T-helper 17 cell (primary cell): ENCODE measurements around the gene TRIO. TPM values are rescaled to one million over a fixed set of nuclear protein-coding genes. Genes with fewer than 3 reads are reported as not detected.

ENCODE experiments used
- ATAC-seq: fragments of 150-1000 bp; cut with Tn5 transposase; 2 replicates; pipeline ENCODE4 v1.10.0; 2021; ENCODE audit warnings: mild to moderate bottlenecking, moderate library complexity
- DNase-seq, 3 donors: peaks; one replicate each; pipeline versions ENCODE4 v3.0.0 to v3.0.0-alpha.2; 2020 to 2021
- H3K9me3 ChIP-seq: one replicate; pipeline ENCODE4 v1.7.0; 2013; ENCODE audit warnings: low read length, mild to moderate bottlenecking; ENCODE audit not compliant: control insufficient read depth, poor library complexity, severe bottlenecking
- H3K27ac Mint-ChIP-seq: one replicate; pipeline ENCODE4 v1.8.0; 2022; ENCODE audit warnings: mild to moderate bottlenecking, moderate library complexity, mixed read lengths
- H3K27me3 Mint-ChIP-seq: one replicate; pipeline ENCODE4 v1.8.0; 2022; ENCODE audit warnings: mixed read lengths
- H3K36me3 Mint-ChIP-seq: one replicate; pipeline ENCODE4 v1.8.0; 2022; ENCODE audit warnings: low read depth, mixed read lengths
- H3K4me1 Mint-ChIP-seq: one replicate; pipeline ENCODE4 v1.8.0; 2022; ENCODE audit warnings: mild to moderate bottlenecking, mixed read lengths
- H3K4me3 Mint-ChIP-seq: one replicate; pipeline ENCODE4 v1.8.0; 2022; ENCODE audit warnings: mild to moderate bottlenecking, moderate library complexity, mixed read lengths
- total RNA-seq, 4 donors: library from RNA in 2 of 4; stranded (reverse) in 2 of 4; gene quantifications; one replicate each; pipeline ENCODE4 v1.2.3 and lab custom pipeline; 2022 to 2026

TRIO gene
- total RNA-seq, 2 donors from 2014 or later = 19.3 to 19.5 TPM

DNA sequence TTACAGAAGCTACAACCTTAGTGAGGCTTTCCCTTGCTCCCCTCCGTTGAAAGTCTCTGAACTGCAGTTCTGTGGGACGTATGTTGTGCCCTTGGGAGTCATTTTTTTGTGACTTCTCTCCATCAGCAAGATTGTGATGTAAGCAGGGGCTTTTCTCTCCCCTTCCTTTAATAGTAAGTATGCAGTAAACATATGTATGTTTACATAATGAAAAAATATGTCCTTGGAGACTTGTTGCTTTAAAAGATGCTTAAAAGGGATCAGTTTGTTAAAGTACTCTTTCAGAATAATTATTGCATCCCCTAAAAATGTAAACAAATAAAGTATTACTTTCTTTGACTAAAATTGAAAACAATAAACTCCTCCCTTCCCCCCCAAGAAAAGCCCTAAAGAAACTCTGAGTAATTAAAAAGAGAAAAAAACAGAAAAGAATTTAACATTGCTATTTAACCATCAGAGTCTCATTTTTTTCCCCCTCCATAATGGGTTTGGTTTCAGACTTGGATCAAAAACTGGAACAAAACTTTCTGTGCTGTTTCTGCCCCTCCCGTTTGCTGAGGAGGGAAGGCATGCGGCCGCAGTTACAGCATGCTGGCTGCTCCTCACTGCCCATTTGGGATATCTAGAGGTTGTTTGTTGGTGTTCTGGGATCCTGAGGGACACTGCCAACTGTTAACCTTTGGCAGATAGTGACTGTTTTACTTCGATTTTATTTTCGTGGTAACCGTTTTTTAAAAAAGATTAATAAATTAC is 40.2 kb downstream of the TRIO start:
- H3K9me3 ChIP-seq = no peaks in the 10 kb centered on the region
- no peak overlapping the region for H3K4me3 Mint-ChIP-seq
- DNase-seq (no peak), ATAC-seq (no peak)
- no peak overlapping the region for H3K27ac Mint-ChIP-seq
- no peaks in the 10 kb centered on the region for H3K36me3 Mint-ChIP-seq
- peaks cover 19% of the 10 kb centered on the region for H3K27me3 Mint-ChIP-seq
- no peaks in the 10 kb centered on the region for H3K4me1 Mint-ChIP-seq

DNA sequence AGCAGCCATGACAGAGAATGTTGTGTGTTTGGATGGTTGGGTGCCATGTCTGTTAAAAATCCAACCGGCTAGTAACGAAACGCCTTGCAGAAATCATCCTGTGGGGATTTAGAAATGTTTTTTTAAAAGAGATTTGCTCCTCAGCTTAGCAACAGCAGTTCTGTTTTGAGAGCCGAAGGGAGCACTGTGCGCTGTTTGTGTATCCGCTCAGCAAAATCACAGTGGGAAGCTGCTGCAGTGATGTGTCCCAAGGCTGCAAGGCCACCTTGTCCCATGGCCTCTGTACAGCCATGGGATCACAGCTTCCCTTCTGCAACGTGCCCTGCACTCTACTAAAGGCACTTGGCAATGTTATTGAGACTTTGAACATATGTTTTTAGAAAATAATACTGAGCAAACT is 40.9 kb downstream of the TRIO start:
- H3K27me3 Mint-ChIP-seq = peaks cover 15% of the 10 kb centered on the region

DNA sequence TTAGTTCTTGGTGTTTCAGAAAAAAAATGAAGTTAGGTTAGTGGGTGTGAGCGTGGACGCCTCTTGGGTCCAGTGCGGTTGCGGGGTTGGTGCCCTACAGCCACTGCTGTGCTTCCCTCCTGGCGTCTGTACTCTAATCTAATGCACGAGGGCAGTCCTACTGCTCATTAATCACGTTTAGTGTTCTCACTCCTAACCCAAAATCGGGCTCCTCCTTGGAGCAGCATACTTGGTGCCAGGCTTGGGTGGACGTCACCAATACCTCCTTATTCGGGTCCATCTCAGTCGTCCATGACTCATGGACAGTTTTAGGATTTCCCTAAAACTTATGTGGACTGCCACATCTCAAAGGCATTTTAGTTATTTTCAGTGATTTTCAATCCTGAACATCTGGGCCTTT is 41.6 kb downstream of the TRIO start:
- Mint-ChIP-seq H3K27ac (no peak overlapping the region), H3K4me1 (no peaks in the 10 kb centered on the region), H3K36me3 (no peaks in the 10 kb centered on the region), H3K4me3 (no peak overlapping the region), H3K27me3 (peaks cover 22% of the 10 kb centered on the region)
- H3K9me3 ChIP-seq = no peaks in the 10 kb centered on the region
- DNase-seq = no peak
- ATAC-seq = no peak

More for the DNA sequence above, 40.9 kb downstream of the TRIO start:
- no peaks in the 10 kb centered on the region for H3K36me3 Mint-ChIP-seq
- no peaks in the 10 kb centered on the region for H3K4me1 Mint-ChIP-seq
- H3K27ac Mint-ChIP-seq = no peak overlapping the region
- no peak for DNase-seq
- H3K4me3 Mint-ChIP-seq = no peak overlapping the region
- ATAC-seq = no peak
- no peaks in the 10 kb centered on the region for H3K9me3 ChIP-seq

DNA sequence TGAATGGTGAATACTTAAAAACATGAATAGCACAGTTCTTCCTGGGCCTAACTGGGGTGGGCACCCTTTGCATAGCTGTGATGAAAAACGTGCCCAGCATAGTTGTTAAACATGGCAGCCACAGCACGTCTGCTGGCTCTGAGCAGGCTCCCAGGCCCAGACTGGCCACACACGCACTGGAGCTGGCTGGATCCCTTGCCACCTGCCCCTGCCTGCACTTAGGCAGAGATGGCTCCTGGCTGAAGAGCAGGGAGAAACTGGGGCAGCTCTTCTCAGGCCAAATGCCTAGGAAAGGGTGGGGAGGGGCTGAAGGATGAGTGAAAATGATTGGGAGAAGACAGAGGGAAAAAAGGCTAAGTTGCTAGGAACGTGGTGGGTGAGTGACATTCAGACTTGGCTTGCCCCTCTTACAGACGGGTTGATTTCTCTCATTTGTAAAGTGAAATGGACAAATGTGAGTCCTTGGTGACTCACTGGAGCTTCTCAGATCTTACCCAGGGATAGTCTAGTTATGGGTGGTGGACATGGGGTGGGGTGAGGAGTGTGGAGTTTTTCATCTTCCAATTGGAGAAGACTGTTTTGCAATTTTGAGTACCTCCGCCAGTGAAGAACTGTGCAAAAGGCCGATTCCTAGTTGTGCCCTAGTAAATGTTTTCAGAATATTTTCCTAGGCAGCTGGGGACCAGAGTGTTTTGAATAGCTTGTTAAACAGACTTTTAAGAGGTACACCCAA is 42.4 kb downstream of the TRIO start:
- Mint-ChIP-seq H3K4me3 (no peak overlapping the region), H3K36me3 (no peaks in the 10 kb centered on the region), H3K27me3 (peaks cover 27% of the 10 kb centered on the region), H3K27ac (no peak overlapping the region), H3K4me1 (no peaks in the 10 kb centered on the region)
- ATAC-seq (no peak), DNase-seq (no peak)
- no peaks in the 10 kb centered on the region for H3K9me3 ChIP-seq

DNA sequence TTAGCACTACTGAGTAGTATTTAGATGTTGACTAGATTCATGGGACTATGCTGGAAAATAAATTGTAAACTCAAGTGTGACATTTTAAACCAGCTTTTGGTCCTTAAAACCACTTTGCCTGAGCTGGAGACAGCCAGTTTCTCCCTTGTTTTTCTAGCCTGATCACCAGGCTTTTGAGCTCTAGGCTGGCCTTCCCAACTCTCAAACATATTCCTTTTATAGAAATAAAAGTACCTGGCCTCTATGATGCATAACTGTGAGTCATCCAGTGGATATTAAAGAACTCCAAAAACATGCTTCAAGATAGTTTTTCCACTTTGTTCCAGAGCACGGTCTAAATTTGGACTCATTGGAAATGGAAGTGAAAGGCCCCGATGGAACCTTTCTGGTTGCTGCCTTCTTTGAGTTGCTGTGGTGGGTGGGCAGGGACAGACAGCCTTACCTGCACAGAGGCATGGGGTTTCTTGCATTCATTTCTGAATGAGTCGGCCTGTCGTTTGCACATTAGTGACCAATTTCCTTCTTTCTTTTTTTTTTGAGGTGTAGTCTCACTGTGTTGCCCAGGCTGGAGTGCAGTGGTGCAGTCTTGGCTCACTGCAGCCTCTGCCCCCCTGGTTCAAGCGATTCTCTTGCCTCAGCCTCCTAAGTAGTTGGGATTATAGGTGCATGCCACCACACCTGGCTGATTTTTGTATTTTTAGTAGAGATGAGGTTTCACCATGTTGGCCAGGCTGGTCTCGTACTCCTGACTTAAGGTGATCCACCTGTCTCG is 43.1 kb downstream of the TRIO start:
- no peaks in the 10 kb centered on the region for H3K4me1 Mint-ChIP-seq
- H3K27ac Mint-ChIP-seq = no peak overlapping the region
- DNase-seq (no peak), ATAC-seq (no peak)
- H3K4me3 Mint-ChIP-seq = no peak overlapping the region
- no peaks in the 10 kb centered on the region for H3K36me3 Mint-ChIP-seq
- peaks cover 27% of the 10 kb centered on the region for H3K27me3 Mint-ChIP-seq
- H3K9me3 ChIP-seq = no peaks in the 10 kb centered on the region

DNA sequence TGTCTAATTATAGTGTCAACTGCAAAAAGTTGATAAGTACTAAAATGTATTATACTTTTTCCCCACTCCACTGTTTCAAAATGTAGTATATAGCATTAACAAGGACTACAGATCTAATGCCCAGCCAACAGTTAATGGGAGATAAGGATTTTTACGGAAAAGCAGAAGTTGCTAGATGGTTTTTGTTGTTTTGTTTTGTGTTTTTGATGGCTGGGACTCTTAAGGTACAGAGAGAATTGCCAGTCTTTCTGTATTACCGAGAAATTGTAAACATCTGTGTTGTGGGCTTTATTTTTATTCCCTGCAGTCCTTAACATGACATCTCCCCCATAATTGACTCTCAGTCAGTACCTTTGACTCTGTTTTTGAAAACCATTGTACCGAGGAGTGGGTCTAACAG is 44.0 kb downstream of the TRIO start:
- H3K9me3 ChIP-seq = no peaks in the 10 kb centered on the region
- ATAC-seq = no peak
- no peak for DNase-seq
- Mint-ChIP-seq H3K36me3 (no peaks in the 10 kb centered on the region), H3K27ac (no peak overlapping the region), H3K4me1 (no peaks in the 10 kb centered on the region), H3K27me3 (peaks cover 27% of the 10 kb centered on the region), H3K4me3 (no peak overlapping the region)

DNA sequence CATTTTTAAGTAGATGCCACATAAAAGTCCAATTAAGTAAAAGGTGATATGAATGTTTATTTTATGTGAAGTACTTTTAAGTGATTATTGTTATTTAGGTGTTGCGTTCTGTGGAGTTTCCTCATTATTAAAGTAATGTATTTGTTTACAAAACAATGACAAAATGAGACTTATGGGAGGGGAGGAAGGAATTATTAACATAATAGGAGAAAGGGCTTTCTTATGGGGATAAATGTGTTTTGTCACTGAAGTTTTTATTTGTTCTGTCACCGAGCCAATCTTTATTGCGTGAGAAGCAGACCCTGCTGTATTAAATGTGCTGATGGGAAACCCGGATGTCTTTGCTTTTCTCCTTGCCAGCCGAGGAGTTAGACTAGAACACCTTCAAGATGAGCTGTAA is 44.5 kb downstream of the TRIO start:
- H3K4me3 Mint-ChIP-seq = no peak overlapping the region
- no peak for DNase-seq
- H3K4me1 Mint-ChIP-seq = no peaks in the 10 kb centered on the region
- H3K36me3 Mint-ChIP-seq = no peaks in the 10 kb centered on the region
- H3K27ac Mint-ChIP-seq = no peak overlapping the region
- H3K9me3 ChIP-seq = no peaks in the 10 kb centered on the region
- H3K27me3 Mint-ChIP-seq = peaks cover 27% of the 10 kb centered on the region
- no peak for ATAC-seq

DNA sequence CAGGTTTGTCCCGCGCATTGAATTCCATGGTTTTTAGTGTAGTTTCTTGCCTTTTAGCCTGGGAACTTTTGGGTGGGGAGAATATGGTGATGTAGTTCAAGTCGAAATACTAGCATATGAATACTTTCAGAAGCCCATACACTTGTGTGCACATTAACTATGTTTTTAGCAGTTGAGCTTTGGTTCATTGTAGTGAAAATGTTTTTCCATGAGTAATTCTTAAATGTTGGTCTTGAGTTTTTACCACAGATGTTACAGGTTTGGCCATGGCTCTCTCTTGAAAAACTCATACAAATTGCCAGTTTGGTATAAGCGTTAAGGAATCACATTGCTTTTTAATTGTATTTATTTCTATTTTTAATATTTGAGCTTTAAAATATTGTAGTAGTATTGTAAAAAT is 45.6 kb downstream of the TRIO start:
- ATAC-seq = no peak
- Mint-ChIP-seq H3K27ac (no peak overlapping the region), H3K27me3 (peaks cover 29% of the 10 kb centered on the region)

DNA sequence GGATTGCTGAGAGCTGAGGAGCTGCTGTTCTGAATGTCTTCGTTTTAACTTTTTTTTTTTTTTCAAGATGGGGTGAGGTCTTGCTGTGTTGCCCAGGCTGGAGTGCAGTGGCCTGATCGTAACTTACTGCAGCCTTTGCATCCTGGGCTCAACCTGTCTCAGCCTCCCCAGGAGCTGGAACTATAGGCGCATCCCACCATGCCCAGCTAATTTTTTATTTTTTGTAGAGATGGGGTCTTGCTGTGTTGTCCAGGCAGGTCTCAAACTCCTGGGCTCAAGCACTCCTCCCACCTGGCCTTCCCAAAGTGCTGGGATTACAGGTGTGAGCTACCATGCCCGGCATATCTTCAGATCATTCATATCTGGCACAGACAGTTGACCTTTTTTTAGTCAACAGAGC is 46.5 kb downstream of the TRIO start:
- Mint-ChIP-seq H3K27me3 (peaks cover 37% of the 10 kb centered on the region), H3K27ac (no peak overlapping the region), H3K4me1 (peaks cover 2% of the 10 kb centered on the region), H3K36me3 (no peaks in the 10 kb centered on the region), H3K4me3 (no peak overlapping the region)
- ATAC-seq (no peak), DNase-seq (no peak)
- no peaks in the 10 kb centered on the region for H3K9me3 ChIP-seq

More for the DNA sequence above, 45.6 kb downstream of the TRIO start:
- no peaks in the 10 kb centered on the region for H3K9me3 ChIP-seq
- DNase-seq = no peak
- H3K36me3 Mint-ChIP-seq = no peaks in the 10 kb centered on the region
- H3K4me1 Mint-ChIP-seq = peaks cover under 1% of the 10 kb centered on the region
- no peak overlapping the region for H3K4me3 Mint-ChIP-seq

DNA sequence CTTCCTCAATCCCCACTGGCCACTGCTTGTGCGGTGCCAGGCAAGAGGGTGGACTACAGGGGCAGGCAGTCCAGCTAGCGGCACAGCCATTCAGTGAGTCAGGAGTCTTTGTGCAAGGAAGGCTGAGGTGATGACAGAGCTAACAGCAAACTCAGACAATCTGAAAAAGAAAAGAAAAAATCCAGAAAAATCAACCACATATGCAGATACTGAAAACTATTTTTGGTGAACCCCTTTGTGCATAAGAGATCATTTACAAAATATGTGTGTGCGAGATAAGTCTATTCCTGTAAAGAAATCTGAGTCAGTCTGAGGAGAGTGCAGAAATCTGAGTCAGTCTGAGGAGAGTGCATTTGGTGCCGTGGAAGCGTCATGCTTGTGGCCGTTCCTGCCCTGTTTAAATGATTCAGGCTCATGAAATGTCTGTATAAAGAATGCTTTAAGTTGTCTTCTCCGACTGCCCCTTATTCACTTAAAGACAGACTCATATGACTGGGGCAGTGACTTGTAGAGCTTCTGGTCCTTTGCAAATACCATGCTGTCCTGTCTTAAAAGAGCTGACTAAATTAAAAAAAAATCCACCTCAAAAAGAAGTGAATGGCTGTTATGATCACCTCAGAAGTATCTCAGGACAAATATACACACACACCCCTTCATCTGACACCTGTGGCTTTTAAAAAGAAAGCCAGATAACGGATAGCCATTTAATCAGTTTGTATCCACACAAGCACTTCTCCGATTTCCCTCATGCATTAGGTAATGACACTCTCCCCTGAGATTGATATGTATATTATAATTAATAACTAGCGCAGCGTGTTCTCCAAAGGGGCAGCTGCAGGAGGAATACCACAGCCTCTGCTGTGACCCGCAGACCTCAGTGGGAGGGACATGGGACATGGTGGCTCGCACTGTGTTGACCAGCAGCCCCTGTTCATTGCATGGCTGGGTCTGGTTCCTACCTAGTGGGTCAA is 47.3 kb downstream of the TRIO start:
- Mint-ChIP-seq H3K27ac (no peak overlapping the region), H3K4me1 (peaks cover 2% of the 10 kb centered on the region), H3K27me3 (peaks cover 38% of the 10 kb centered on the region), H3K36me3 (no peaks in the 10 kb centered on the region), H3K4me3 (no peak overlapping the region)
- ATAC-seq (no peak), DNase-seq (no peak)
- H3K9me3 ChIP-seq = no peaks in the 10 kb centered on the region

DNA sequence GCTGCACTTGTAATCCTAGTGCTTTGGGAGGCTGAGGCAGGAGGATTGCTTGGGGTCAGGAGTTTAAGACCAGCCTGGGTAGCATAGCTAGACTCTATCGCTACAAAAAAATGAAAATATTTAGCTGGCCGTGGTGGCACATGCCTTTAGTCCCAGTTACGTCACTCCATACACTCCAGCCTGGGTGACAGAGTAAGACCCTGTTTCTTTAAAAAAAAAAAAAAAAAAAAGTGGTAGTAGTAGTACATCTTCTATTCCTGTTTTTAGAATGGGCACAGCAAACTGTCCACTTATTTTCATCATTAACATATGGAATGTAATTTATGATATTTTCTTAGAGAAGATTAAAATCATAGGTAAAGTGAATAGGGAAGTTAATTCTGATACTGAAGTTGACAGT is 48.2 kb downstream of the TRIO start:
- Mint-ChIP-seq H3K27me3 (peaks cover 44% of the 10 kb centered on the region), H3K4me3 (no peak overlapping the region), H3K4me1 (peaks cover 2% of the 10 kb centered on the region), H3K36me3 (no peaks in the 10 kb centered on the region), H3K27ac (no peak overlapping the region)
- ATAC-seq (no peak), DNase-seq (no peak)
- no peaks in the 10 kb centered on the region for H3K9me3 ChIP-seq

DNA sequence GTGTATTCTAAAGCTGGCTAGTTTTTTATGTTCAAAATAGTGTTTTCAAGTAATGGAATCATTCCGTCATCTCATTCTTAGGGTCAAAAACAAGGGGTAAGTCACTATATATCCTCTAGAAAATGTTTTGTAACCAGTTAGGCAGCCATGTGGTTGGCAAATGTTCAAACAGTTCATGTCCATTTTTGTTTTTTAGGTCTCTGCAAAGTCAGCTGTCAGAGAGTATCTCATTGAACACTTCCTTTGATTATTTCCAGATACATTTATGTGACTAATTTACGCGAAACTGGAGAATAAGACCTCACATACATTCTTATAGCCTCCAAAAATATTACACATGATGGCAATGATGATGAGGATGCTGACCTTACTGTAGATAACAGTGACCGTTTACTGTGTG is 50.4 kb downstream of the TRIO start:
- H3K36me3 Mint-ChIP-seq = no peaks in the 10 kb centered on the region
- H3K4me1 Mint-ChIP-seq = peaks cover 2% of the 10 kb centered on the region
- H3K27me3 Mint-ChIP-seq = peaks cover 49% of the 10 kb centered on the region
- H3K9me3 ChIP-seq = no peaks in the 10 kb centered on the region
- H3K27ac Mint-ChIP-seq = no peak overlapping the region
- ATAC-seq (no peak), DNase-seq (no peak)
- H3K4me3 Mint-ChIP-seq = no peak overlapping the region
